Stomach (tissue), 9 donors: ENCODE results near the gene TANGO6. TPM values are rescaled to one million over a fixed set of nuclear protein-coding genes. Genes with fewer than 3 reads are reported as not detected.

ENCODE experiments used
- DNase-seq, 2 donors: peaks; one replicate each; pipeline versions ENCODE4 v3.0.0 to v3.0.0-alpha.2; 2013 to 2019
- H3K27ac ChIP-seq, 5 donors: fragments of 200-600 bp in 4 of 5; sonication (generic) in 4 of 5; one replicate each; pipeline ENCODE4 v1.5.1; 2013 to 2019; ENCODE audit warnings: mild to moderate bottlenecking in 1 of 5, moderate library complexity in 1 of 5
- H3K27me3 ChIP-seq, 3 donors: fragments of 200-600 bp; sonication (generic); one replicate each; pipeline ENCODE4 v1.5.1; 2017 to 2019; ENCODE audit warnings: mixed run types in 1 of 3
- H3K36me3 ChIP-seq, 4 donors: fragments of 200-600 bp; sonication (generic); 1 replicate in 3 of 4; 2 replicates in 1 of 4; pipeline ENCODE4 v1.5.1; 2016 to 2019
- H3K4me1 ChIP-seq, 4 donors: fragments of 200-600 bp; sonication (generic); one replicate each; pipeline ENCODE4 v1.5.1; 2016 to 2019
- H3K4me3 ChIP-seq, 4 donors: fragments of 200-600 bp; sonication (generic) in 3 of 4; one replicate each; pipeline ENCODE4 v1.5.1; 2016 to 2019; ENCODE audit warnings: mild to moderate bottlenecking in 1 of 4
- H3K9me3 ChIP-seq, 4 donors: fragments of 200-600 bp; sonication (generic); one replicate each; pipeline ENCODE4 v1.5.1; 2016 to 2019
- CTCF ChIP-seq, 7 experiments: fragments of 450-650 bp in 4 of 7; fragments of 200-600 bp in 3 of 7; sonication (generic) in 3 of 7; IDR thresholded peaks; one replicate each; pipeline ENCODE4 v1.5.1; 2016 to 2019; ENCODE audit warnings: antibody characterized with exemption in 7 of 7, control low read depth in 2 of 7, mild to moderate bottlenecking in 1 of 7
- EP300 ChIP-seq: sonication (generic); formaldehyde crosslinking; IDR thresholded peaks from one replicate; pipeline ENCODE4 v1.6.1; 2017; ENCODE audit warnings: antibody characterized with exemption
- POLR2A ChIP-seq, 4 donors: fragments of 450-650 bp; IDR thresholded peaks; one replicate each; pipeline ENCODE4 v1.6.1; 2016; ENCODE audit warnings: antibody characterized with exemption in 4 of 4, control low read depth in 2 of 4, mild to moderate bottlenecking in 1 of 4, moderate library complexity in 1 of 4
- POLR2AphosphoS5 ChIP-seq, 3 donors: sonication (generic); formaldehyde crosslinking; IDR thresholded peaks; one replicate each; pipeline ENCODE4 v1.6.1; 2016; ENCODE audit warnings: antibody characterized with exemption in 3 of 3
- WGBS, 5 donors: extraction: QIAGEN DNeasy Blood & Tissue Kit in 3 of 5; methylation state at CpG; one replicate each; pipeline versions ENCODE4 v1.1.5 to v1.1.7; 2013 to 2018; 5-methylcytosine and 5-hydroxymethylcytosine counted together
- intact Hi-C: fragments of 100-400 bp; cut with DNase I; formaldehyde crosslinking; loops from one replicate; pipeline ENCODE4 v1.15.1; 2023; ENCODE audit warnings: low total_unique reads
- polyA plus RNA-seq, 3 donors: library from polyadenylated mRNA; stranded (reverse); fragments of 200-250 nt; gene quantifications; one replicate each; pipeline ENCODE4 v1.2.3, GENCODE V29; 2013
- small RNA-seq, 4 donors: library from RNA; depleted of rRNA; stranded (forward); fragments of <200 nt; gene quantifications; one replicate each; pipeline ENCODE3, GENCODE V24; 2016
- total RNA-seq, 5 donors: library from RNA; depleted of rRNA; stranded (reverse); fragments of >200 nt; gene quantifications; one replicate each; pipeline versions ENCODE4 v1.1.0 to v1.2.3, GENCODE V29; 2014 to 2016
- donor health status: healthy with polysubstance abuse.
- donor health status: Bipolar disorder and iron deficiency.
- donor health status: healthy.

TANGO6 gene
- total and polyA plus RNA-seq, 8 donors = 2.2 to 32.7 (median 11.4) TPM

GRCh38 chr16:69131839-69132423 is 288.6 kb downstream of the TANGO6 start:
- DNase-seq = peak; percentile 75 to 96
- peak overlapping the region; percentile 94 to 99 (median 96) for H3K4me3 ChIP-seq
- no peaks in the 10 kb centered on the region for H3K9me3 ChIP-seq
- peak overlapping the region; percentile 91 to 100 (median 97) for H3K27ac ChIP-seq
- intact Hi-C loops = no loop called here
- H3K36me3 ChIP-seq = peaks cover 0 to 18% (median 11%) of the 10 kb centered on the region in 4 donors
- H3K27me3 ChIP-seq = no peaks in the 10 kb centered on the region
- 1 to 2% (median 1%) methylated on average over 28 to 53 of the region's 53 CpGs for WGBS, 5 donors
- H3K4me1 ChIP-seq = peaks cover 16 to 61% (median 35%) of the 10 kb centered on the region in 4 donors
- TF ChIP-seq POLR2AphosphoS5 (IDR thresholded peaks at IDR 0.05) = peak in 1 of 3 donors; percentile 4
- TF ChIP-seq POLR2A (IDR thresholded peaks at IDR 0.05) = no peak

- peaks cover 16 to 59% (median 34%) of the 10 kb centered on the region in 4 donors for H3K4me1 ChIP-seq
- peak; percentile 87 to 96 for DNase-seq
- H3K9me3 ChIP-seq = no peaks in the 10 kb centered on the region
- H3K36me3 ChIP-seq = peaks cover 0 to 25% (median 18%) of the 10 kb centered on the region in 4 donors
- WGBS, 5 donors = 0% methylated on average over 18 to 78 of the region's 78 CpGs
- H3K27me3 ChIP-seq = no peaks in the 10 kb centered on the region
- peak within 1 kb of the TSS; percentile 91 to 100 (median 97) for H3K27ac ChIP-seq
- TF ChIP-seq POLR2A (IDR thresholded peaks at IDR 0.05) (no peak), POLR2AphosphoS5 (IDR thresholded peaks at IDR 0.05) (peak; percentile 94 to 99 (median 98)), CTCF (IDR thresholded peaks at IDR 0.05) (no peak), EP300 (no peak)
- intact Hi-C loops = no loop called here
- peak within 1 kb of the TSS; percentile 94 to 99 (median 96) for H3K4me3 ChIP-seq
These were observed 289.3 kb downstream of the TANGO6 start, which contains the start of the genes CHTF8 and UTP4 for GRCh38 chr16:69132424-69133252. Gene CHTF8 (minus strand): TSS chr16:69132588. CDS start chr16:69121458, 11,130 bp downstream. Gene UTP4 (plus strand): TSS chr16:69132649. CDS start chr16:69133460, 811 bp downstream.

- peak overlapping the region; percentile 94 to 99 (median 96) for H3K4me3 ChIP-seq
- no peak for DNase-seq
- intact Hi-C loops = no loop called here
- no peak for TF ChIP-seq POLR2AphosphoS5 (IDR thresholded peaks at IDR 0.05)
- no peak for TF ChIP-seq EP300
- TF ChIP-seq POLR2A (IDR thresholded peaks at IDR 0.05) = no peak
- no peak for TF ChIP-seq CTCF (IDR thresholded peaks at IDR 0.05)
- H3K27me3 ChIP-seq = no peaks in the 10 kb centered on the region
- 17 to 29% (median 26%) methylated on average over 5 of the region's 5 CpGs for WGBS, 5 donors
- H3K4me1 ChIP-seq = peaks cover 16 to 54% (median 34%) of the 10 kb centered on the region in 4 donors
- no peaks in the 10 kb centered on the region for H3K9me3 ChIP-seq
- H3K36me3 ChIP-seq = peaks cover 6 to 26% (median 24%) of the 10 kb centered on the region in 4 donors
- H3K27ac ChIP-seq = peak overlapping the region in 3 of 5 donors; percentile 91 to 98 (median 97)
These were observed 290.1 kb downstream of the TANGO6 start for GRCh38 chr16:69133373-69133954.

Small RNA genes lying within 50 kb of the gene (small RNA-seq; reads per million reads assigned to genes)
- 0 reads per million in 4 donors for gene RF00019
- gene RF00066 = 0 reads per million in 4 donors
- gene RNU6-898P = 0 reads per million in 4 donors

Other genes starting within 250 kb of the TANGO6 start
- gene CDH3, start 198.2 kb upstream of the TANGO6 start, total RNA-seq = 10 to 100 TPM in 1 of 5 donors, 1 to 10 TPM in 2, not detected in 2; 1.6 to 28.6 (median 4.0) TPM
- gene CDH3, start 198.2 kb upstream of the TANGO6 start, polyA plus RNA-seq = 10 to 100 TPM in 1 of 3 donors, 1 to 10 TPM in 2; 1.7 to 13.6 (median 6.0) TPM
- 100 to 1,000 TPM; 104 to 567 (median 188) TPM for gene CDH1, start 106.2 kb upstream of the TANGO6 start, total RNA-seq
- 10 to 100 TPM; 15.0 to 63.3 (median 62.2) TPM for gene CDH1, start 106.2 kb upstream of the TANGO6 start, polyA plus RNA-seq